ENCODE results near the gene BEND4.

DNA sequence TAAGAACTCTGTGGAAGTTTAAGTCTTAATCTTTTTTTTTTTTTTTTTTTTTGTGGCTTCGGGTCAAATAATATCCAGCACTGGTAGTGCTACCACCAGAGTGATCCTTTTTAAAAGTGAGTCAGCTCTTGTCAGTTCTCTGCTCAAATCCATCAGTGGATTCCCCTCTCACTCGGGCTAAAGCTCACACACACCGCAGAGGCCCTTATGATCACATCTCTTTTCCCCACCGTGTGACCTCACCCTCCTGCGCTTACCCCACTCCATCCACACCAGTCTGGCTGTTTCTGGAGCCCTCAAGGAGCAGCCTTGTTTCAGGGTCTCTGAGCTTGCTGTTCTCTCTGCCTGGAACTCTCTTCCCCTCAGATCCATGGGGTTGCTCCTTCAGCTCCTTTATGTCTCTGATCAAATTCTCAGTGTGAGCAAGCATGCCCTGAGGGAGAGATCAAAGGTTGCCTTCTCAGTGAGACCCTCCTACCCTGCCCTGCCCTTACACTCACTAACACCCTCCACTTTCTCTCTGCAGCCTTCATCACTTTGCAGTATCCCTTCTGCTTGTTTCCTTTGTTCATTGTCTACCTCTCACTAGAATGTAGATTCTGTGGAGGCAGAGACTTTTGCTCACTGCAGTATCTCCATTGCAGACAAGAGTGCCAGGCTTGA is 19.8 kb upstream of the BEND4 start:
- TF ChIP-seq TAF1 (IDR thresholded peaks at IDR 0.05; ENCODE audit: borderline replicate concordance, insufficient read depth, low read length) (no peak), POLR2AphosphoS5 (IDR thresholded peaks at IDR 0.05; ENCODE audit: low read depth, low read length) (no peak), SIN3A (IDR thresholded peaks at IDR 0.05; ENCODE audit: borderline replicate concordance, insufficient read depth, low read length) (no peak)
- TF ChIP-seq, protein P1, sequence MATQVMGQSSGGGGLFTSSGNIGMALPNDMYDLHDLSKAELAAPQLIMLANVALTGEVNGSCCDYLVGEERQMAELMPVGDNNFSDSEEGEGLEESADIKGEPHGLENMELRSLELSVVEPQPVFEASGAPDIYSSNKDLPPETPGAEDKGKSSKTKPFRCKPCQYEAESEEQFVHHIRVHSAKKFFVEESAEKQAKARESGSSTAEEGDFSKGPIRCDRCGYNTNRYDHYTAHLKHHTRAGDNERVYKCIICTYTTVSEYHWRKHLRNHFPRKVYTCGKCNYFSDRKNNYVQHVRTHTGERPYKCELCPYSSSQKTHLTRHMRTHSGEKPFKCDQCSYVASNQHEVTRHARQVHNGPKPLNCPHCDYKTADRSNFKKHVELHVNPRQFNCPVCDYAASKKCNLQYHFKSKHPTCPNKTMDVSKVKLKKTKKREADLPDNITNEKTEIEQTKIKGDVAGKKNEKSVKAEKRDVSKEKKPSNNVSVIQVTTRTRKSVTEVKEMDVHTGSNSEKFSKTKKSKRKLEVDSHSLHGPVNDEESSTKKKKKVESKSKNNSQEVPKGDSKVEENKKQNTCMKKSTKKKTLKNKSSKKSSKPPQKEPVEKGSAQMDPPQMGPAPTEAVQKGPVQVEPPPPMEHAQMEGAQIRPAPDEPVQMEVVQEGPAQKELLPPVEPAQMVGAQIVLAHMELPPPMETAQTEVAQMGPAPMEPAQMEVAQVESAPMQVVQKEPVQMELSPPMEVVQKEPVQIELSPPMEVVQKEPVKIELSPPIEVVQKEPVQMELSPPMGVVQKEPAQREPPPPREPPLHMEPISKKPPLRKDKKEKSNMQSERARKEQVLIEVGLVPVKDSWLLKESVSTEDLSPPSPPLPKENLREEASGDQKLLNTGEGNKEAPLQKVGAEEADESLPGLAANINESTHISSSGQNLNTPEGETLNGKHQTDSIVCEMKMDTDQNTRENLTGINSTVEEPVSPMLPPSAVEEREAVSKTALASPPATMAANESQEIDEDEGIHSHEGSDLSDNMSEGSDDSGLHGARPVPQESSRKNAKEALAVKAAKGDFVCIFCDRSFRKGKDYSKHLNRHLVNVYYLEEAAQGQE (IDR thresholded peaks at IDR 0.05; ENCODE audit: insufficient read depth in 1 of 2, low read depth in 2 of 2, low read length in 2 of 2), result no peak

Measured in PFSK-1 (cell line).